ENCODE measurements around the gene GNAS-AS1.
"Not testable (repeated sequence)": the region's sequence is repeated elsewhere in the genome, so short reads cannot be mapped to it uniquely, and the experiment has no call there.

GNAS-AS1 gene

GRCh38 chr20:58836616-58837204 is 14.0 kb downstream of the GNAS-AS1 start:
- TF ChIP-seq CTCF (IDR thresholded peaks at IDR 0.05; ENCODE audit: insufficient read depth, missing control alignments), result no peak

GRCh38 chr20:58835231-58835630 is 15.5 kb downstream of the GNAS-AS1 start:
- no peak for FAIRE-seq
- no peak for DNase-seq (ENCODE audit: insufficient read length, low spot score)
- no peak for TF ChIP-seq CTCF (IDR thresholded peaks at IDR 0.05; ENCODE audit: insufficient read depth, missing control alignments)

More at GRCh38 chr20:58836616-58837204, 14.0 kb downstream of the GNAS-AS1 start:
- no peak for DNase-seq (ENCODE audit: insufficient read length, low spot score)
- no peak for FAIRE-seq

- FAIRE-seq (no peak), DNase-seq (ENCODE audit: insufficient read length, low spot score) (no peak)
- no peak for TF ChIP-seq CTCF (IDR thresholded peaks at IDR 0.05; ENCODE audit: insufficient read depth, missing control alignments)
Observed at GRCh38 chr20:58833921-58834320, 16.8 kb downstream of the GNAS-AS1 start.

- DNase-seq (ENCODE audit: insufficient read length, low spot score) (no peak), FAIRE-seq (no peak)
- TF ChIP-seq CTCF (IDR thresholded peaks at IDR 0.05; ENCODE audit: insufficient read depth, missing control alignments), result no peak
Observed at GRCh38 chr20:58832457-58832856, 18.2 kb downstream of the GNAS-AS1 start.

- FAIRE-seq, result no peak
- no peak for TF ChIP-seq CTCF (IDR thresholded peaks at IDR 0.05; ENCODE audit: insufficient read depth, missing control alignments)
- no peak for DNase-seq (ENCODE audit: insufficient read length, low spot score)
Observed at GRCh38 chr20:58829531-58829941, 21.2 kb downstream of the GNAS-AS1 start.

- not testable (repeated sequence) for FAIRE-seq; DNase-seq (ENCODE audit: insufficient read length, low spot score)
Observed at GRCh38 chr20:58828804-58829203, 21.9 kb downstream of the GNAS-AS1 start.

- FAIRE-seq (no peak), DNase-seq (ENCODE audit: insufficient read length, low spot score) (no peak)
- no peak for TF ChIP-seq CTCF (IDR thresholded peaks at IDR 0.05; ENCODE audit: insufficient read depth, missing control alignments)
Observed at GRCh38 chr20:58828136-58828535, 22.6 kb downstream of the GNAS-AS1 start.

- FAIRE-seq, result no peak
Observed at GRCh38 chr20:58826271-58826670, 24.4 kb downstream of the GNAS-AS1 start.

More at GRCh38 chr20:58826271-58826670, 24.4 kb downstream of the GNAS-AS1 start:
- TF ChIP-seq CTCF (IDR thresholded peaks at IDR 0.05; ENCODE audit: insufficient read depth, missing control alignments), result no peak
- no peak for DNase-seq (ENCODE audit: insufficient read length, low spot score)
